ENCODE data around the gene APOBEC4.
A peak's percentile ranks its signal among the peaks of the same experiment; 100 is the strongest.

DNA sequence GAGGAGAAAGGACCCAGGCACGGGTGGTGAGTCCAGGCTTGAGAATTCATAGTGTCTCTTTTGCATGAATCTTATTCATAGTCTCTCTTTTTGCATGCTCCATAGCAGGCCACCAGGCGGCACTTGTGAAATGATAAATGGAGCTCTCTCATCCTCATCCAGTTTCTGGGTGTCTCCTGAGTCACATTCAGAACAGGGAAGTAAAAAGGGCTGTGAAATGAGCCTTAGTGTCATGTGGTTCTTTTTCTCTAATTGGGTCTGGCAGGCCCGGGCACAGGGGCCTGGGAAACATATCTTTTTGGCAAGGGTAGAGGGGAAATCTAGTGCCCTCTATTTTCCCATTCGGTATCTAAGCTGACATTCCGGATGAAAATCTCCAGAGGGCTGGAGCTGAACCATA, 43.8 kb downstream of the APOBEC4 start:
- TF ChIP-seq, protein P1, sequence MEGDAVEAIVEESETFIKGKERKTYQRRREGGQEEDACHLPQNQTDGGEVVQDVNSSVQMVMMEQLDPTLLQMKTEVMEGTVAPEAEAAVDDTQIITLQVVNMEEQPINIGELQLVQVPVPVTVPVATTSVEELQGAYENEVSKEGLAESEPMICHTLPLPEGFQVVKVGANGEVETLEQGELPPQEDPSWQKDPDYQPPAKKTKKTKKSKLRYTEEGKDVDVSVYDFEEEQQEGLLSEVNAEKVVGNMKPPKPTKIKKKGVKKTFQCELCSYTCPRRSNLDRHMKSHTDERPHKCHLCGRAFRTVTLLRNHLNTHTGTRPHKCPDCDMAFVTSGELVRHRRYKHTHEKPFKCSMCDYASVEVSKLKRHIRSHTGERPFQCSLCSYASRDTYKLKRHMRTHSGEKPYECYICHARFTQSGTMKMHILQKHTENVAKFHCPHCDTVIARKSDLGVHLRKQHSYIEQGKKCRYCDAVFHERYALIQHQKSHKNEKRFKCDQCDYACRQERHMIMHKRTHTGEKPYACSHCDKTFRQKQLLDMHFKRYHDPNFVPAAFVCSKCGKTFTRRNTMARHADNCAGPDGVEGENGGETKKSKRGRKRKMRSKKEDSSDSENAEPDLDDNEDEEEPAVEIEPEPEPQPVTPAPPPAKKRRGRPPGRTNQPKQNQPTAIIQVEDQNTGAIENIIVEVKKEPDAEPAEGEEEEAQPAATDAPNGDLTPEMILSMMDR (IDR thresholded peaks at IDR 0.05) = peak; percentile 72
- TF ChIP-seq, protein P2, sequence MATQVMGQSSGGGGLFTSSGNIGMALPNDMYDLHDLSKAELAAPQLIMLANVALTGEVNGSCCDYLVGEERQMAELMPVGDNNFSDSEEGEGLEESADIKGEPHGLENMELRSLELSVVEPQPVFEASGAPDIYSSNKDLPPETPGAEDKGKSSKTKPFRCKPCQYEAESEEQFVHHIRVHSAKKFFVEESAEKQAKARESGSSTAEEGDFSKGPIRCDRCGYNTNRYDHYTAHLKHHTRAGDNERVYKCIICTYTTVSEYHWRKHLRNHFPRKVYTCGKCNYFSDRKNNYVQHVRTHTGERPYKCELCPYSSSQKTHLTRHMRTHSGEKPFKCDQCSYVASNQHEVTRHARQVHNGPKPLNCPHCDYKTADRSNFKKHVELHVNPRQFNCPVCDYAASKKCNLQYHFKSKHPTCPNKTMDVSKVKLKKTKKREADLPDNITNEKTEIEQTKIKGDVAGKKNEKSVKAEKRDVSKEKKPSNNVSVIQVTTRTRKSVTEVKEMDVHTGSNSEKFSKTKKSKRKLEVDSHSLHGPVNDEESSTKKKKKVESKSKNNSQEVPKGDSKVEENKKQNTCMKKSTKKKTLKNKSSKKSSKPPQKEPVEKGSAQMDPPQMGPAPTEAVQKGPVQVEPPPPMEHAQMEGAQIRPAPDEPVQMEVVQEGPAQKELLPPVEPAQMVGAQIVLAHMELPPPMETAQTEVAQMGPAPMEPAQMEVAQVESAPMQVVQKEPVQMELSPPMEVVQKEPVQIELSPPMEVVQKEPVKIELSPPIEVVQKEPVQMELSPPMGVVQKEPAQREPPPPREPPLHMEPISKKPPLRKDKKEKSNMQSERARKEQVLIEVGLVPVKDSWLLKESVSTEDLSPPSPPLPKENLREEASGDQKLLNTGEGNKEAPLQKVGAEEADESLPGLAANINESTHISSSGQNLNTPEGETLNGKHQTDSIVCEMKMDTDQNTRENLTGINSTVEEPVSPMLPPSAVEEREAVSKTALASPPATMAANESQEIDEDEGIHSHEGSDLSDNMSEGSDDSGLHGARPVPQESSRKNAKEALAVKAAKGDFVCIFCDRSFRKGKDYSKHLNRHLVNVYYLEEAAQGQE (IDR thresholded peaks at IDR 0.05; ENCODE audit: insufficient read depth in 1 of 2, low read depth in 2 of 2, low read length in 1 of 2) = no peak
- TF ChIP-seq POLR2AphosphoS5 (IDR thresholded peaks at IDR 0.05; ENCODE audit: low read depth, low read length) (no peak), SIN3A (IDR thresholded peaks at IDR 0.05; ENCODE audit: borderline replicate concordance, insufficient read depth, low read depth, low read length) (no peak)

All from Panc1 (cell line).